HL-60 (cell line): ENCODE results near the gene KSR1.
"Not testable (repeated sequence)": the region's sequence is repeated elsewhere in the genome, so short reads cannot be mapped to it uniquely, and the experiment has no call there.

Experiments used
- DNase-seq, 2 experiments: peaks; one replicate each; pipeline ENCODE4 v3.0.0-alpha.2; 2010 to 2020; ENCODE audit warnings: low read depth in 1 of 2, low spot score in 1 of 2
- H3K27ac ChIP-seq: fragments of 250-450 bp; sonication (Bioruptor Pico); replicated peaks from 2 replicates; pipeline ENCODE4 v1.5.1; 2020; ENCODE audit warnings: mild to moderate bottlenecking, moderate library complexity
- H3K27me3 ChIP-seq: fragments of 250-450 bp; sonication (Bioruptor Pico); 2 replicates; pipeline ENCODE4 v1.5.1; 2021; ENCODE audit warnings: mild to moderate bottlenecking, moderate library complexity; ENCODE audit not compliant: insufficient read depth, poor library complexity, severe bottlenecking
- H3K4me3 ChIP-seq: replicated peaks from 2 replicates; pipeline ENCODE4 v1.5.1; 2011; ENCODE audit warnings: mild to moderate bottlenecking, control low read depth, low read length; ENCODE audit not compliant: insufficient read depth
- CTCF ChIP-seq: IDR thresholded peaks from one replicate; pipeline ENCODE4 v1.5.1; 2011; ENCODE audit warnings: low read length, control low read depth, inconsistent platforms; ENCODE audit not compliant: insufficient read depth
- GABPA ChIP-seq: IDR thresholded peaks from 2 replicates; pipeline ENCODE4 v1.6.1; 2012; ENCODE audit warnings: low read depth
- POLR2AphosphoS5 ChIP-seq: IDR thresholded peaks from 2 replicates; pipeline ENCODE4 v1.6.1; 2012; ENCODE audit warnings: low read depth
- REST ChIP-seq: IDR thresholded peaks from 2 replicates; pipeline ENCODE4 v1.6.1; 2012; ENCODE audit warnings: low read depth; ENCODE audit not compliant: insufficient replicate concordance
- SPI1 ChIP-seq: IDR thresholded peaks from 2 replicates; pipeline ENCODE4 v1.6.1; 2012; ENCODE audit warnings: low read depth, mild to moderate bottlenecking, borderline replicate concordance

Gene KSR1

GRCh38 chr17:27624539-27624938 lies 168.3 kb downstream of the KSR1 start:
- TF ChIP-seq GABPA (no peak), CTCF (no peak), POLR2AphosphoS5 (no peak), SPI1 (no peak), REST (no peak)

GRCh38 chr17:27625856-27626255 lies 169.6 kb downstream of the KSR1 start:
- Histone ChIP-seq H3K27ac (no peak overlapping the region), H3K27me3 (no peaks in the 10 kb centered on the region), H3K4me3 (no peak overlapping the region)
- no peak for DNase-seq
- no peak for TF ChIP-seq REST

More at GRCh38 chr17:27624539-27624938, 168.3 kb downstream of the KSR1 start:
- no peak overlapping the region for H3K4me3 ChIP-seq
- no peak for DNase-seq
- H3K27ac ChIP-seq, result no peak overlapping the region
- no peaks in the 10 kb centered on the region for H3K27me3 ChIP-seq

GRCh38 chr17:27627514-27627913 lies 171.3 kb downstream of the KSR1 start:
- no peak overlapping the region for H3K27ac ChIP-seq
- no peak for DNase-seq
- TF ChIP-seq REST, result no peak
- TF ChIP-seq GABPA, result no peak
- TF ChIP-seq CTCF, result no peak
- no peak for TF ChIP-seq POLR2AphosphoS5
- TF ChIP-seq SPI1, result no peak
- H3K27me3 ChIP-seq, result no peaks in the 10 kb centered on the region
- no peak overlapping the region for H3K4me3 ChIP-seq

- TF ChIP-seq SPI1 (no peak), CTCF (no peak), POLR2AphosphoS5 (no peak), REST (no peak), GABPA (no peak)
- DNase-seq, result no peak
- Histone ChIP-seq H3K27me3 (no peaks in the 10 kb centered on the region), H3K27ac (no peak overlapping the region), H3K4me3 (no peak overlapping the region)
These were observed 172.1 kb downstream of the KSR1 start for GRCh38 chr17:27628376-27628775.

- not testable (repeated sequence) for H3K27ac ChIP-seq, DNase-seq, H3K4me3 ChIP-seq, H3K27me3 ChIP-seq
These were observed 173.0 kb downstream of the KSR1 start for GRCh38 chr17:27629260-27629659.
